ENCODE results near the gene TMEM255B. TPM values are rescaled to one million over a fixed set of nuclear protein-coding genes. Genes with fewer than 3 reads are reported as not detected.
"Not testable (repeated sequence)": the region's sequence is repeated elsewhere in the genome, so short reads cannot be mapped to it uniquely, and the experiment has no call there.

TMEM255B gene
- total RNA-seq, 1 donor from 2014 or later: 321 TPM

DNA sequence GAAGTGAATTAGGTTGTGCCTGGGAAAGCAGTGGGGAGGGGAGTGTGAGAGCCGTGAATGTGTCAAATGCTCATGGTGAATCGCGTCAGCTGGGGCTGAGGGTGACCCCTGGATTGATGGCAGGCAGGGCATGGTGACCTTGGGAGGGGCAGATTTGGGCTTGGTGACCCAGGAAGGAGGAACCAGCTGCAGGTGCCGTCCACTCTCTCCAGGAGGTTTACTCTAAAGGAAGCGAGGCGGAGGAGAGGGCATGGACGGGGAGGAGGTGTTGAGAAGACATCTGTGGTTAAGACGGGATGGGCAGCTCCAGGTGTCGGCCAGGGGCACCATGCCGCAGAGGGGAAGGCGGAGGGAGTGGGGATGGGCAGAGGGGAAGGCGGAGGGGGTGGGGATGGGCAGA, 28.7 kb downstream of the TMEM255B start:
- Mint-ChIP-seq H3K27me3 (ENCODE audit: unreplicated experiment) (peaks cover 12% of the 10 kb centered on the region), H3K4me3 (ENCODE audit: unreplicated experiment) (no peak overlapping the region), H3K36me3 (ENCODE audit: low read depth, unreplicated experiment) (peaks cover 60% of the 10 kb centered on the region), H3K9me3 (ENCODE audit: unreplicated experiment) (no peaks in the 10 kb centered on the region), H3K4me1 (ENCODE audit: unreplicated experiment) (peaks cover 16% of the 10 kb centered on the region), H3K27ac (ENCODE audit: unreplicated experiment) (no peak overlapping the region)
- DNase-seq (ENCODE audit: low spot score): no peak
- TF ChIP-seq CTCF (IDR thresholded peaks at IDR 0.05; ENCODE audit: unreplicated experiment): no peak

- Mint-ChIP-seq H3K27me3 (ENCODE audit: unreplicated experiment) (peaks cover 13% of the 10 kb centered on the region), H3K9me3 (ENCODE audit: unreplicated experiment) (no peaks in the 10 kb centered on the region), H3K36me3 (ENCODE audit: low read depth, unreplicated experiment) (peaks cover 56% of the 10 kb centered on the region), H3K27ac (ENCODE audit: unreplicated experiment) (peak overlapping the region; percentile 61), H3K4me3 (ENCODE audit: unreplicated experiment) (no peak overlapping the region), H3K4me1 (ENCODE audit: unreplicated experiment) (peaks cover 7% of the 10 kb centered on the region)
- DNase-seq (ENCODE audit: low spot score): no peak
- no peak for TF ChIP-seq CTCF (IDR thresholded peaks at IDR 0.05; ENCODE audit: unreplicated experiment)
Measured at GRCh38 chr13:113788413-113789135, 29.5 kb downstream of the TMEM255B start.

- peaks cover 6% of the 10 kb centered on the region for H3K4me1 Mint-ChIP-seq (ENCODE audit: unreplicated experiment)
- peaks cover 54% of the 10 kb centered on the region for H3K36me3 Mint-ChIP-seq (ENCODE audit: low read depth, unreplicated experiment)
- no peak for DNase-seq (ENCODE audit: low spot score)
- peaks cover 13% of the 10 kb centered on the region for H3K27me3 Mint-ChIP-seq (ENCODE audit: unreplicated experiment)
- peak overlapping the region; percentile 61 for H3K27ac Mint-ChIP-seq (ENCODE audit: unreplicated experiment)
- no peaks in the 10 kb centered on the region for H3K9me3 Mint-ChIP-seq (ENCODE audit: unreplicated experiment)
- no peak for TF ChIP-seq CTCF (IDR thresholded peaks at IDR 0.05; ENCODE audit: unreplicated experiment)
- no peak overlapping the region for H3K4me3 Mint-ChIP-seq (ENCODE audit: unreplicated experiment)
Measured at GRCh38 chr13:113789167-113789566, 30.1 kb downstream of the TMEM255B start.

GRCh38 chr13:113789931-113790330, 30.9 kb downstream of the TMEM255B start:
- Mint-ChIP-seq H3K36me3 (ENCODE audit: low read depth, unreplicated experiment) (peaks cover 47% of the 10 kb centered on the region), H3K27me3 (ENCODE audit: unreplicated experiment) (peaks cover 13% of the 10 kb centered on the region)
- not testable (repeated sequence) for H3K9me3 Mint-ChIP-seq (ENCODE audit: unreplicated experiment); DNase-seq (ENCODE audit: low spot score); H3K4me1 Mint-ChIP-seq (ENCODE audit: unreplicated experiment); H3K27ac Mint-ChIP-seq (ENCODE audit: unreplicated experiment); H3K4me3 Mint-ChIP-seq (ENCODE audit: unreplicated experiment)

DNA sequence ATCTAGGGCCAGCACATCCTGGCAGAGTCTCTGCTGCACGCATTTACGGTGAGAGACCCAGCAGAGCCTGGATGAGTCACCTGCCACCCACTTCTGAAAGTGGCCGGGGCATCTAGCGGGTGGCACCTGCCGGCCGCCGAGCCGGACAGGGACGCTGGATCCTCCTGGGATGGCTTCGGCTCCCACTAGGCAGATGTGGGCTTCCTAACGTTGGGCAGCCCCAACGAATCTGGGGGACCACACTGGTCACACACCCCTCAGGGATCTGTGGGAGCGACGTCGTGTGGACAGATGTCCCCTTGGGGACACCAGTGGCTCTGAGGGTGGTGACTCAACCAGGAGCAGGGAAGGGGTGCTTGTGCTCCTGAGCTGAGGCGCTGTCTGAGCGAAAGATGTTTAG, 32.2 kb downstream of the TMEM255B start:
- Mint-ChIP-seq H3K4me1 (ENCODE audit: unreplicated experiment) (no peaks in the 10 kb centered on the region), H3K36me3 (ENCODE audit: low read depth, unreplicated experiment) (peaks cover 40% of the 10 kb centered on the region), H3K9me3 (ENCODE audit: unreplicated experiment) (no peaks in the 10 kb centered on the region), H3K27me3 (ENCODE audit: unreplicated experiment) (peaks cover 12% of the 10 kb centered on the region), H3K4me3 (ENCODE audit: unreplicated experiment) (peak overlapping the region; percentile 37), H3K27ac (ENCODE audit: unreplicated experiment) (no peak overlapping the region)
- no peak for TF ChIP-seq CTCF (IDR thresholded peaks at IDR 0.05; ENCODE audit: unreplicated experiment)
- no peak for DNase-seq (ENCODE audit: low spot score)
